ENCODE results near the gene MRE11. TPM values are rescaled to one million over a fixed set of nuclear protein-coding genes. Genes with fewer than 3 reads are reported as not detected.

Gene MRE11
- total and polyA plus RNA-seq, 9 of the 15 experiments (the other 6 are each of a cell fraction or from before 2014, with no cell fraction given): 18.3 to 45.2 (median 29.1) TPM

DNA sequence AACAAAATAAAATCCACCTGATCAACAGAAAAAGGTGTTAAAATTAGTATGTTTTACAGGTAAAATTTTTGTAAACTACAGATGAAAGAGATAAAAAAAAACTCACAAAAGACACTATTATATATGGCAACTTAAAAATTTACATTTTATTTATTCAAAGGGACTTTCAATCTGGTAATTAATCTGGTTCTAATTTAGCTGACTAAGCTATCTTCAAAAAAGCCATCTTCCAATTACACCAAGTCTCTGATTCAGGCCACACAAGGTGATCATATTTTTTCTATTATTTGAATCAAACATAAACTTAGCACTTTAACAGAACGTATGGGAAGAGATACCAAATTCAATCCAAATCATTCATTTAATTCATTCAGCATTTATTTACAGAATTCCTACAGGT is 7.6 kb downstream of the MRE11 start (continued):
- TF ChIP-seq, protein P1, sequence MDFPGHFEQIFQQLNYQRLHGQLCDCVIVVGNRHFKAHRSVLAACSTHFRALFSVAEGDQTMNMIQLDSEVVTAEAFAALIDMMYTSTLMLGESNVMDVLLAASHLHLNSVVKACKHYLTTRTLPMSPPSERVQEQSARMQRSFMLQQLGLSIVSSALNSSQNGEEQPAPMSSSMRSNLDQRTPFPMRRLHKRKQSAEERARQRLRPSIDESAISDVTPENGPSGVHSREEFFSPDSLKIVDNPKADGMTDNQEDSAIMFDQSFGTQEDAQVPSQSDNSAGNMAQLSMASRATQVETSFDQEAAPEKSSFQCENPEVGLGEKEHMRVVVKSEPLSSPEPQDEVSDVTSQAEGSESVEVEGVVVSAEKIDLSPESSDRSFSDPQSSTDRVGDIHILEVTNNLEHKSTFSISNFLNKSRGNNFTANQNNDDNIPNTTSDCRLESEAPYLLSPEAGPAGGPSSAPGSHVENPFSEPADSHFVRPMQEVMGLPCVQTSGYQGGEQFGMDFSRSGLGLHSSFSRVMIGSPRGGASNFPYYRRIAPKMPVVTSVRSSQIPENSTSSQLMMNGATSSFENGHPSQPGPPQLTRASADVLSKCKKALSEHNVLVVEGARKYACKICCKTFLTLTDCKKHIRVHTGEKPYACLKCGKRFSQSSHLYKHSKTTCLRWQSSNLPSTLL (IDR thresholded peaks at IDR 0.05): no peak
- peak; percentile 81 for TF ChIP-seq MAFF (IDR thresholded peaks at IDR 0.05; ENCODE audit: low read length)
- no peak for TF ChIP-seq KDM4B (IDR thresholded peaks at IDR 0.05; ENCODE audit: borderline replicate concordance in 2 of 2, low read depth in 1 of 2)
- TF ChIP-seq MTF1 (CRISPR knock-in tag; IDR thresholded peaks at IDR 0.05; ENCODE audit: borderline replicate concordance): no peak
- TF ChIP-seq TAF9B (IDR thresholded peaks at IDR 0.05; ENCODE audit: partially characterized antibody): no peak
- no peak for TF ChIP-seq HDAC8 (tag; IDR thresholded peaks at IDR 0.05)
- TF ChIP-seq PURB (CRISPR knock-in tag; IDR thresholded peaks at IDR 0.05; ENCODE audit: low read depth): no peak
- TF ChIP-seq PHF21A (IDR thresholded peaks at IDR 0.05; ENCODE audit: borderline replicate concordance, low read depth): no peak

DNA sequence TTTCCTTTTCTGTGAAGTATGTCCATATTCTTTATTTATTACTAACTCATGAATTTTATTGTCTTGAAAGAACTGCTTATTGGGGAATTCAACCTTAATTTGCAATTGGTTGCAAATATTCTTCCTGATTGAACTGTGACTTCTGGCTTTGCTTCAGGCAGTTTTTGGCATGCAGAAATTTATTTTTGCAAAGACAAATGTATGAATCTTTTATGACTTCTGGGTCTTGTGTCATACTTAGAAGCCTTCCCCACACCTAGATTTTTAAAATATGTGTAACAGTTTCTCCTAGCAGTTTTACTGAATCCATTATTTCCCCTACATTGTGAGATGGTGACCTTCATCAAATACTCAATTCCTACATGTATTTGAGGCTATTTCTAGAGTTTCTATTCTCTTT is 12.3 kb downstream of the MRE11 start:
- CTCF ChIA-PET (ENCODE audit: low intra/inter-chr PET ratio): no interaction called here
- no peak overlapping the region for H3K4me3 ChIP-seq
- H3K9me3 ChIP-seq (replicated peaks; ENCODE audit: control insufficient read depth, insufficient read depth, low read depth, low read length): no peaks in the 10 kb centered on the region
- H3K36me3 ChIP-seq (ENCODE audit: control insufficient read depth, insufficient read depth, low read length): peaks cover 72% of the 10 kb centered on the region
- TF ChIP-seq, protein P2, sequence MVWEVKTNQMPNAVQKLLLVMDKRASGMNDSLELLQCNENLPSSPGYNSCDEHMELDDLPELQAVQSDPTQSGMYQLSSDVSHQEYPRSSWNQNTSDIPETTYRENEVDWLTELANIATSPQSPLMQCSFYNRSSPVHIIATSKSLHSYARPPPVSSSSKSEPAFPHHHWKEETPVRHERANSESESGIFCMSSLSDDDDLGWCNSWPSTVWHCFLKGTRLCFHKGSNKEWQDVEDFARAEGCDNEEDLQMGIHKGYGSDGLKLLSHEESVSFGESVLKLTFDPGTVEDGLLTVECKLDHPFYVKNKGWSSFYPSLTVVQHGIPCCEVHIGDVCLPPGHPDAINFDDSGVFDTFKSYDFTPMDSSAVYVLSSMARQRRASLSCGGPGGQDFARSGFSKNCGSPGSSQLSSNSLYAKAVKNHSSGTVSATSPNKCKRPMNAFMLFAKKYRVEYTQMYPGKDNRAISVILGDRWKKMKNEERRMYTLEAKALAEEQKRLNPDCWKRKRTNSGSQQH (CRISPR knock-in tag; IDR thresholded peaks at IDR 0.05): no peak
- TF ChIP-seq ETV5 (CRISPR knock-in tag; IDR thresholded peaks at IDR 0.05; ENCODE audit: low read depth): no peak
- TF ChIP-seq, protein P3, sequence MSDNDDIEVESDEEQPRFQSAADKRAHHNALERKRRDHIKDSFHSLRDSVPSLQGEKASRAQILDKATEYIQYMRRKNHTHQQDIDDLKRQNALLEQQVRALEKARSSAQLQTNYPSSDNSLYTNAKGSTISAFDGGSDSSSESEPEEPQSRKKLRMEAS (CRISPR knock-in tag; IDR thresholded peaks at IDR 0.05): no peak
- H2AFZ ChIP-seq (ENCODE audit: low read depth, low read length): no peak overlapping the region
- no peak overlapping the region for H3K9ac ChIP-seq (ENCODE audit: insufficient read depth in 1 of 2, low read depth in 2 of 2, low read length in 2 of 2)
- no peaks in the 10 kb centered on the region for H4K20me1 ChIP-seq (replicated peaks; ENCODE audit: control insufficient read depth, insufficient read depth, low read length)
- intact Hi-C loops (cut with micrococcal nuclease): no loop called here
- H3K27me3 ChIP-seq (ENCODE audit: control insufficient read depth in 2 of 2, insufficient read depth in 2 of 2, low read length in 2 of 2): no peaks in the 10 kb centered on the region
- FAIRE-seq (no peak), ATAC-seq (no peak), DNase-seq (ENCODE audit: extremely low read depth in 1 of 4, low spot score in 3 of 4) (no peak)
- no peak overlapping the region for H3K27ac ChIP-seq (ENCODE audit: extremely low read depth, low read depth, low read length)
- no peaks in the 10 kb centered on the region for H3K4me1 ChIP-seq (replicated peaks in 1 of 2; ENCODE audit: control insufficient read depth in 2 of 2, insufficient read depth in 2 of 2, low read length in 2 of 2)
- no peaks in the 10 kb centered on the region for H3K9me1 ChIP-seq (ENCODE audit: control insufficient read depth, insufficient read depth, low read length)
- POLR2A ChIA-PET: no interaction called here
- BruUV-seq (replicated peaks): no TSS peak
- in situ Hi-C loops (cut with MboI): no loop called here
- H3K79me2 ChIP-seq (ENCODE audit: control insufficient read depth, insufficient read depth, low read length): no peaks in the 10 kb centered on the region
- H3K4me2 ChIP-seq (ENCODE audit: insufficient read depth, low read length): no peak overlapping the region

Data from K562 (cell line).